HepG2 (cell line): ENCODE measurements around the gene POLR1G. TPM values are rescaled to one million over a fixed set of nuclear protein-coding genes. Genes with fewer than 3 reads are reported as not detected.

ENCODE experiments used
- ATF1 ChIP-seq: IDR thresholded peaks from 2 replicates; pipeline ENCODE4 v1.6.1; 2016; ENCODE audit warnings: mild to moderate bottlenecking, control low read depth
- CHD2 ChIP-seq: IDR thresholded peaks from 2 replicates; pipeline ENCODE4 v1.6.1; 2011; ENCODE audit warnings: low read depth, low read length, improper control_type of control experiment
- CREB1 ChIP-seq, 2 experiments: fragments of 450-650 bp in 1 of 2; IDR thresholded peaks; 2 replicates each; pipeline ENCODE4 v1.6.1; 2016 to 2017; ENCODE audit warnings: control low read depth in 1 of 2, mild to moderate bottlenecking in 1 of 2, missing compliant biosample characterization in 1 of 2, missing genetic modification characterization in 1 of 2
- ETV5 ChIP-seq: IDR thresholded peaks from 2 replicates; pipeline ENCODE4 v1.6.1; 2018; ENCODE audit warnings: missing biosample characterization, missing genetic modification reagents, inconsistent platforms, borderline replicate concordance
- FOXC1 ChIP-seq: sonication (generic); formaldehyde crosslinking; IDR thresholded peaks from 2 replicates; pipeline ENCODE4 v1.8.0; 2022; ENCODE audit warnings: mild to moderate bottlenecking, missing genetic modification reagents, borderline replicate concordance
- GABPA ChIP-seq, 2 experiments: IDR thresholded peaks; 2 replicates each; pipeline ENCODE4 v1.6.1; 2011 to 2016; ENCODE audit warnings: low read depth in 2 of 2, low read length in 1 of 2, missing biosample characterization in 1 of 2, missing genetic modification characterization in 1 of 2
- HOXA9 ChIP-seq: sonication (generic); formaldehyde crosslinking; IDR thresholded peaks from 2 replicates; pipeline ENCODE4 v1.8.1; 2022; ENCODE audit warnings: missing genetic modification reagents, mild to moderate bottlenecking, moderate library complexity, borderline replicate concordance
- IKZF1 ChIP-seq: fragments of 450-650 bp; IDR thresholded peaks from 2 replicates; pipeline ENCODE4 v1.7.1; 2016
- MAF1 ChIP-seq: sonication (generic); formaldehyde crosslinking; IDR thresholded peaks from 2 replicates; pipeline ENCODE4 v1.5.0; 2020; ENCODE audit warnings: missing genetic modification reagents, borderline replicate concordance
- MEIS2 ChIP-seq: sonication (generic); formaldehyde crosslinking; IDR thresholded peaks from 2 replicates; pipeline ENCODE4 v1.9.0; 2021; ENCODE audit warnings: mild to moderate bottlenecking, missing genetic modification reagents
- MIER3 ChIP-seq: IDR thresholded peaks from 2 replicates; pipeline ENCODE4 v1.6.1; 2016; ENCODE audit warnings: missing compliant biosample characterization, borderline replicate concordance
- MXD4 ChIP-seq: IDR thresholded peaks from 2 replicates; pipeline ENCODE4 v1.6.1; 2016; ENCODE audit warnings: mild to moderate bottlenecking, missing biosample characterization, missing genetic modification reagents
- NBN ChIP-seq: fragments of 450-650 bp; conservative IDR thresholded peaks from 2 replicates; pipeline ENCODE4 v1.6.1; 2017
- NCOA5 ChIP-seq: sonication (generic); formaldehyde crosslinking; IDR thresholded peaks from 2 replicates; pipeline ENCODE4 v1.4.0; 2020; ENCODE audit warnings: missing genetic modification reagents
- NFKB2 ChIP-seq: sonication (generic); formaldehyde crosslinking; IDR thresholded peaks from 2 replicates; pipeline ENCODE4 v1.4.0; 2020; ENCODE audit warnings: missing genetic modification reagents, borderline replicate concordance
- ZNF225 ChIP-seq: sonication (generic); formaldehyde crosslinking; IDR thresholded peaks from 2 replicates; pipeline ENCODE4 v1.4.0; 2020; ENCODE audit warnings: mild to moderate bottlenecking, missing genetic modification reagents
- ZNF367 ChIP-seq: sonication (generic); formaldehyde crosslinking; IDR thresholded peaks from 2 replicates; pipeline ENCODE4 v1.4.0; 2020; ENCODE audit warnings: missing genetic modification reagents, borderline replicate concordance
- ZNF543 ChIP-seq: sonication (generic); formaldehyde crosslinking; IDR thresholded peaks from 2 replicates; pipeline ENCODE4 v1.4.0; 2020; ENCODE audit warnings: mild to moderate bottlenecking, missing genetic modification reagents
- ZNF550 ChIP-seq: sonication (generic); formaldehyde crosslinking; IDR thresholded peaks from 2 replicates; pipeline ENCODE4 v1.4.0; 2020; ENCODE audit warnings: mild to moderate bottlenecking, missing genetic modification reagents, borderline replicate concordance
- ZNF572 ChIP-seq: sonication (generic); formaldehyde crosslinking; IDR thresholded peaks from 2 replicates; pipeline ENCODE4 v1.5.1; 2020; ENCODE audit warnings: mild to moderate bottlenecking, missing genetic modification reagents
- ZNF709 ChIP-seq: sonication (generic); formaldehyde crosslinking; IDR thresholded peaks from 2 replicates; pipeline ENCODE4 v1.5.0; 2020; ENCODE audit warnings: mild to moderate bottlenecking, missing genetic modification reagents
- ZNF839 ChIP-seq: sonication (generic); formaldehyde crosslinking; IDR thresholded peaks from 2 replicates; pipeline ENCODE4 v1.4.0; 2020; ENCODE audit warnings: missing genetic modification reagents, mild to moderate bottlenecking, borderline replicate concordance
- polyA plus RNA-seq, 8 experiments: library from polyadenylated mRNA; depleted of rRNA in 3 of 8; stranded (reverse) in 7 of 8; unstranded in 1 of 8; fragments of >200 nt; fragmentation: Illumina TruSeq in 4 of 8; extraction: Trizol in 4 of 8; gene quantifications; 2 replicates each; pipeline versions ENCODE4 v1.2.1 to v1.2.3, GENCODE V29; 2011 to 2016; ENCODE audit warnings: low read depth in 4 of 8, missing spikeins in 1 of 8, mixed read lengths in 1 of 8; ENCODE audit not compliant: insufficient read depth in 1 of 8
- total RNA-seq, 5 experiments: library from RNA; depleted of rRNA; stranded (reverse); fragments of >200 nt; fragmentation: Illumina TruSeq; extraction: Trizol; gene quantifications; 2 replicates each; pipeline ENCODE4 v1.2.3, GENCODE V29; 2016; ENCODE audit warnings: low read depth in 1 of 5
- TF ChIP-seq, protein P1 (sequence below): sonication (generic); formaldehyde crosslinking; IDR thresholded peaks from 2 replicates; pipeline ENCODE4 v1.5.1; 2020; ENCODE audit warnings: mild to moderate bottlenecking, moderate library complexity, missing genetic modification reagents
- TF ChIP-seq, protein P2 (sequence below): sonication (generic); formaldehyde crosslinking; IDR thresholded peaks from 2 replicates; pipeline ENCODE4 v1.5.0; 2020; ENCODE audit warnings: mild to moderate bottlenecking, missing genetic modification reagents, moderate library complexity
- TF ChIP-seq, protein P3 (sequence below): sonication (generic); formaldehyde crosslinking; IDR thresholded peaks from 2 replicates; pipeline ENCODE4 v1.4.0; 2020; ENCODE audit warnings: mild to moderate bottlenecking, missing genetic modification reagents

POLR1G gene
- total and polyA plus RNA-seq, 2 of the 13 experiments (the other 11 are each of a cell fraction or from before 2014, with no cell fraction given), result 3.5 to 20.8 TPM

DNA sequence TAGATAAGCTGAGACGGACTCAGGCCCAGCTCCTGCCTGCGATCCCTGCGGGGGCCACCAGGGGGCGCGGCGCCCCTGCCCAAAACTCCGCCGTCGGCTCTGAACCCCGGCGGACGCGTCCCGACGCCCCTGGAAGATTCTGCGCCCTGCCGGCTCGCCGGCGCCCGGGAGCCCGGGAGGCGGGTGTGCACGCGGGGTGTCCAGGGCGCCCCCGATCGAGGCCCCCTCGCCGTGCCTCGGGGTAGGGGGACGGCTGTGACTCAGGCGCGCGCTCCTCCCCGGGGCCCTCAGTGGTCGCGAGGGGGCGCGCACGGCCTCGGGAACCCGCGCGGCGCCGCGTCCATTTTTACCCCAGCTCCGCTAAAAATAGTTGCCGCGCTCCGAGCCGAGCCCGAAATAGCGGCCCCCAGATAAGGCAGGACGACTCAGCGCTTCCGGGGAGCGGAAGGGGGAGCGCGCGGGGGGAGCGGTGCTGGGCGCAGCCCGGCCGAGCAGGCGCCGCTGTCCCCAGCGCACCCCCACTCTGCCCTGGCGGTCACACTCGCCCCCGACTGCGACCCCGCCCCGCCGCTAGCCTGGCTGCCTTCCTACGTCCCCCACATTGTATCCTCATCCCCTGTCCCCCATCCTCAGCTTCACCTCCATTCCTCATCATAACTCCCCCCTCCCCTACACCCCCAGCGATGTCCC, 33.3 kb downstream of the POLR1G start (continued):
- TF ChIP-seq, protein P1, sequence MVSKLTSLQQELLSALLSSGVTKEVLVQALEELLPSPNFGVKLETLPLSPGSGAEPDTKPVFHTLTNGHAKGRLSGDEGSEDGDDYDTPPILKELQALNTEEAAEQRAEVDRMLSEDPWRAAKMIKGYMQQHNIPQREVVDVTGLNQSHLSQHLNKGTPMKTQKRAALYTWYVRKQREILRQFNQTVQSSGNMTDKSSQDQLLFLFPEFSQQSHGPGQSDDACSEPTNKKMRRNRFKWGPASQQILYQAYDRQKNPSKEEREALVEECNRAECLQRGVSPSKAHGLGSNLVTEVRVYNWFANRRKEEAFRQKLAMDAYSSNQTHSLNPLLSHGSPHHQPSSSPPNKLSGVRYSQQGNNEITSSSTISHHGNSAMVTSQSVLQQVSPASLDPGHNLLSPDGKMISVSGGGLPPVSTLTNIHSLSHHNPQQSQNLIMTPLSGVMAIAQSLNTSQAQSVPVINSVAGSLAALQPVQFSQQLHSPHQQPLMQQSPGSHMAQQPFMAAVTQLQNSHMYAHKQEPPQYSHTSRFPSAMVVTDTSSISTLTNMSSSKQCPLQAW (CRISPR knock-in tag), result no peak
- TF ChIP-seq MEIS2 (CRISPR knock-in tag) (no peak), NFKB2 (CRISPR knock-in tag) (peak; percentile 73; the same call in 1 of the 2 replicates), MAF1 (0 out of 2 replicates have a peak, but pooled peaks have one; percentile 49), MXD4 (no peak), GABPA (IDR thresholded peaks at IDR 0.05; ENCODE audit: low read depth, low read length) (no peak), GABPA (CRISPR knock-in tag; IDR thresholded peaks at IDR 0.05; ENCODE audit: low read depth) (peak; percentile 62; the same call in 1 of the 2 replicates), NBN (no peak), CHD2 (no peak), ZNF572 (CRISPR knock-in tag) (no peak), ATF1 (no peak), ETV5 (CRISPR knock-in tag) (peak; percentile 94), ZNF543 (CRISPR knock-in tag) (no peak), FOXC1 (CRISPR knock-in tag) (no peak), ZNF839 (CRISPR knock-in tag) (no peak), ZNF225 (CRISPR knock-in tag) (no peak), ZNF550 (CRISPR knock-in tag) (no peak), ZNF367 (CRISPR knock-in tag) (no peak), HOXA9 (CRISPR knock-in tag) (no peak), NCOA5 (CRISPR knock-in tag) (no peak), MIER3 (CRISPR knock-in tag) (peak; percentile 18; the same call in 1 of the 2 replicates), IKZF1 (no peak), ZNF709 (CRISPR knock-in tag) (no peak), CREB1 (IDR thresholded peaks at IDR 0.05) (no peak), CREB1 (CRISPR knock-in tag; IDR thresholded peaks at IDR 0.05) (no peak)
- TF ChIP-seq, protein P2, sequence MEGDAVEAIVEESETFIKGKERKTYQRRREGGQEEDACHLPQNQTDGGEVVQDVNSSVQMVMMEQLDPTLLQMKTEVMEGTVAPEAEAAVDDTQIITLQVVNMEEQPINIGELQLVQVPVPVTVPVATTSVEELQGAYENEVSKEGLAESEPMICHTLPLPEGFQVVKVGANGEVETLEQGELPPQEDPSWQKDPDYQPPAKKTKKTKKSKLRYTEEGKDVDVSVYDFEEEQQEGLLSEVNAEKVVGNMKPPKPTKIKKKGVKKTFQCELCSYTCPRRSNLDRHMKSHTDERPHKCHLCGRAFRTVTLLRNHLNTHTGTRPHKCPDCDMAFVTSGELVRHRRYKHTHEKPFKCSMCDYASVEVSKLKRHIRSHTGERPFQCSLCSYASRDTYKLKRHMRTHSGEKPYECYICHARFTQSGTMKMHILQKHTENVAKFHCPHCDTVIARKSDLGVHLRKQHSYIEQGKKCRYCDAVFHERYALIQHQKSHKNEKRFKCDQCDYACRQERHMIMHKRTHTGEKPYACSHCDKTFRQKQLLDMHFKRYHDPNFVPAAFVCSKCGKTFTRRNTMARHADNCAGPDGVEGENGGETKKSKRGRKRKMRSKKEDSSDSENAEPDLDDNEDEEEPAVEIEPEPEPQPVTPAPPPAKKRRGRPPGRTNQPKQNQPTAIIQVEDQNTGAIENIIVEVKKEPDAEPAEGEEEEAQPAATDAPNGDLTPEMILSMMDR (CRISPR knock-in tag), result peak; percentile 75
- TF ChIP-seq, protein P3, sequence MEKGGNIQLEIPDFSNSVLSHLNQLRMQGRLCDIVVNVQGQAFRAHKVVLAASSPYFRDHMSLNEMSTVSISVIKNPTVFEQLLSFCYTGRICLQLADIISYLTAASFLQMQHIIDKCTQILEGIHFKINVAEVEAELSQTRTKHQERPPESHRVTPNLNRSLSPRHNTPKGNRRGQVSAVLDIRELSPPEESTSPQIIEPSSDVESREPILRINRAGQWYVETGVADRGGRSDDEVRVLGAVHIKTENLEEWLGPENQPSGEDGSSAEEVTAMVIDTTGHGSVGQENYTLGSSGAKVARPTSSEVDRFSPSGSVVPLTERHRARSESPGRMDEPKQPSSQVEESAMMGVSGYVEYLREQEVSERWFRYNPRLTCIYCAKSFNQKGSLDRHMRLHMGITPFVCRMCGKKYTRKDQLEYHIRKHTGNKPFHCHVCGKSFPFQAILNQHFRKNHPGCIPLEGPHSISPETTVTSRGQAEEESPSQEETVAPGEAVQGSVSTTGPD (CRISPR knock-in tag), result no peak
